Choroid plexus epithelial cell (primary cell): ENCODE data around the gene COL4A1.

Experiments used
- DNase-seq: peaks from one replicate; pipeline ENCODE4 v3.0.0-alpha.2; 2010; ENCODE audit warnings: low read depth
- H3K4me3 ChIP-seq: 2 replicates; pipeline ENCODE4 v1.5.1; 2011; ENCODE audit warnings: low read depth, mild to moderate bottlenecking, control low read depth, low read length, moderate library complexity
- CTCF ChIP-seq: conservative IDR thresholded peaks from 2 replicates; pipeline ENCODE4 v1.5.1; 2011; ENCODE audit warnings: low read depth, mild to moderate bottlenecking, control low read depth, inconsistent platforms, low read length, moderate library complexity

COL4A1 gene

GRCh38 chr13:110208116-110208515, 98.8 kb downstream of the COL4A1 start:
- TF ChIP-seq CTCF, result no peak
- DNase-seq, result no peak
- H3K4me3 ChIP-seq, result no peak overlapping the region

GRCh38 chr13:110206996-110207395, 100.0 kb downstream of the COL4A1 start:
- TF ChIP-seq CTCF, result no peak
- H3K4me3 ChIP-seq, result no peak overlapping the region
- DNase-seq, result no peak

GRCh38 chr13:110206185-110206584, 100.8 kb downstream of the COL4A1 start:
- H3K4me3 ChIP-seq, result no peak overlapping the region
- DNase-seq, result no peak
- no peak for TF ChIP-seq CTCF

- no peak overlapping the region for H3K4me3 ChIP-seq
- TF ChIP-seq CTCF, result no peak
- DNase-seq, result no peak
These were observed 105.8 kb downstream of the COL4A1 start for GRCh38 chr13:110201114-110201513.

- no peak for DNase-seq
- H3K4me3 ChIP-seq, result no peak overlapping the region
- no peak for TF ChIP-seq CTCF
These were observed 106.6 kb downstream of the COL4A1 start for GRCh38 chr13:110200276-110200870.

GRCh38 chr13:110199046-110199831, 107.7 kb downstream of the COL4A1 start:
- DNase-seq, result no peak
- H3K4me3 ChIP-seq, result no peak overlapping the region
- TF ChIP-seq CTCF, result no peak

- no peak for TF ChIP-seq CTCF
These were observed 109.5 kb downstream of the COL4A1 start for GRCh38 chr13:110197471-110197870.

More at GRCh38 chr13:110197471-110197870, 109.5 kb downstream of the COL4A1 start:
- no peak for DNase-seq
- H3K4me3 ChIP-seq, result no peak overlapping the region
